DMS53 treated with DMSO at 0.1 percent for 48 hours (cell line): Measurements from ENCODE around the gene ECI1.
A peak's percentile ranks its signal among the peaks of the same experiment; 100 is the strongest.
"Not testable (repeated sequence)": the region's sequence is repeated elsewhere in the genome, so short reads cannot be mapped to it uniquely, and the experiment has no call there.

ENCODE experiments used
- DNase-seq: peaks from one replicate; lab custom pipeline; 2025; ENCODE audit not compliant: unreplicated experiment; lab: John Stamatoyannopoulos, UW

ECI1 gene

GRCh38 chr16:2280461-2280860 lies 29.1 kb upstream of the ECI1 start:
- no peak for DNase-seq

DNA sequence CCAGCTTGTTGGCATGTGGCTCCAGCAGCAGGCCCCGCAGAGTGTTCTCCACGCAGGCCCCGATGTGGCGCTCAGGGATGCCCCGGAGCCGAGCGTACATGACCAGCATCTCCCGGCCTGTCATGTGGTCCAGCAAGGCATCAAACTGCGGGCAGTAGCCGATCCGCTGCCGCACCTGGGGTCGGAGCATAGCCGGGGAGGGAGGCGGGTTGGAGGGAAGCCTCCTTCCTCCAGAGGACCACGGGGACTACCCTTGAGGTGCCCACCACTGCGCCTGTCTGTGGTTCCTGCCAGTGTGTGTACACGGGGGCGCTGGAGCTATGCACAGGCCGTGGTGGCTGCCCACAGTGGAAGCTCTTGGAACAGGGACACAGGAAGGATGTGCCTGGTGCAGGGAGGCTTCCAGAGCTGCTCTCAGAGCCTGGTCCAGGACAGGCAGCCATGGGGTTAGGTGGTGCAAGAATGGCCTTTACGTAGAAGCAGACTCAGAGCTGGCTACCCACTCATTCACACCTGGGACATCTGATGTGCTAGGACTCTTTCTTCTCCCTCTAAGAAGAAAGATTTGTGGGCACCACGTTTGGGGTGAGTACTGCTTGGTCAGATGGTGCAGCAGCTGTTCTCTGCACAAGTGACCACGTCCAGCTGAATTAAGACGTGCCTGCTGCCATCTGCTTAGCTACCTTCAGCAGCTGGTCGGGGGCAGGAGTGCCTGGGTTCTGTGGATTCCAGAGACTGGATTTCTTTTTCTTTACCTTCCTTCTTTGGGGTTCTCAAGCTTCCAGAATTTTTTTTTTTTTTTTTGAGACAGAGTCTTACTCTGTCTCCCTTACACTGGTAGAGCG lies 27.8 kb upstream of the ECI1 start:
- DNase-seq, result no peak

DNA sequence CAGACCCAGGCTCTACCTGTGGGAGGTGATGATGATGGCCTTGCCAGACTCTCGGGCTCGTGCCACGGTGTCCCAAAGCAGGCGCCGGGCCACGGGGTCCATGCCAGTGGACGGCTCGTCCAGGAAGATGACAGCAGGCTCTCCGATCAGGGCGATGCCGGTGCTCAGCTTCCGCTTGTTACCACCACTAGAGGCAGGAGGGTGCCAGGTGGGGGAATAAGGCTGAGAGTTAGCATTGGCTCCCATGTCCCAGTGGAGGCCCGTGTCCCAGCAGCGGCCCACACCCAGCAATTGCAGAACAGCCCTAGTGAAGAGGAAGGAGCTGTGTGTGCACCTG lies 26.9 kb upstream of the ECI1 start:
- no peak for DNase-seq

- DNase-seq, result no peak
These were observed 26.3 kb upstream of the ECI1 start for GRCh38 chr16:2277466-2278271.

DNA sequence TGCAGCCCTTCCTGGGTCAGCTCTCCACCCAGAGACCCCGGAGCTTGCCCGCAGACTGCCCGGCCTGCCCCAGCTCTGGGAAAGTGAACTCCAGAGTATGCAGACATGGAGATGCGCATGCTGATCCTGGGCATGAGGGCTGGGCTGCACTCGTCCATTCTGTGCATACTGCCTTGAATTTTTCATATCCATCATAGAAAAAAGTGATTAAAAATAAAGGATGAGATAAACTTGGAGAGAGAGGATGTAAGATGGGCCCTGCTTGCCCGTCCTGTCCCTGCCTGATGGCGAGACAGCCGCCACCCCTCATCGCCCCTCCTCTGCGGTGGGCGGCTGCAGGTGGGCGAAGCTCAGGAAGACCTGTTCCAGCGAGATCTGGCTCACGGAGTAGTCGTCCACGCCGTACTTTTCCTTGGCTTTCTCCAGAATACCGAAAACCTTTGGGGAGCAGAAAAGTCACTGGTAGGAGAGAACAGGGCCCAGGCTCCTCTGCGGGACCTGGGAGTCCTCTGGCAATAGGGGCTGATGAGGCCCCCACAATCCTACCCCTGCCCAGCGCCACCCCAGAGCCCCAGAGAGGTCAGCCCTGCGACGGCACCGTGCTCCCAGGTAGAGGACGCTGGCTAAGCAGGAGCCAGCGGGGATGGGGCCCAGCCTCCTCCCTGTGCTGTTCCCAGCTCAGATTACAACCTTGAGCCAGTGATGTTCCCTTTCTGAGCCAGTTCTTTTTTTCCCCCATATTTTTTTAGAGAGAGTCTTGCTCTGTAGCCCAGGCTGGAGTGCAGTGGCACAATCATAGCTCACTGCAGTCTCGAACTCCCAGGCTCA lies 25.2 kb upstream of the ECI1 start:
- no peak for DNase-seq

DNA sequence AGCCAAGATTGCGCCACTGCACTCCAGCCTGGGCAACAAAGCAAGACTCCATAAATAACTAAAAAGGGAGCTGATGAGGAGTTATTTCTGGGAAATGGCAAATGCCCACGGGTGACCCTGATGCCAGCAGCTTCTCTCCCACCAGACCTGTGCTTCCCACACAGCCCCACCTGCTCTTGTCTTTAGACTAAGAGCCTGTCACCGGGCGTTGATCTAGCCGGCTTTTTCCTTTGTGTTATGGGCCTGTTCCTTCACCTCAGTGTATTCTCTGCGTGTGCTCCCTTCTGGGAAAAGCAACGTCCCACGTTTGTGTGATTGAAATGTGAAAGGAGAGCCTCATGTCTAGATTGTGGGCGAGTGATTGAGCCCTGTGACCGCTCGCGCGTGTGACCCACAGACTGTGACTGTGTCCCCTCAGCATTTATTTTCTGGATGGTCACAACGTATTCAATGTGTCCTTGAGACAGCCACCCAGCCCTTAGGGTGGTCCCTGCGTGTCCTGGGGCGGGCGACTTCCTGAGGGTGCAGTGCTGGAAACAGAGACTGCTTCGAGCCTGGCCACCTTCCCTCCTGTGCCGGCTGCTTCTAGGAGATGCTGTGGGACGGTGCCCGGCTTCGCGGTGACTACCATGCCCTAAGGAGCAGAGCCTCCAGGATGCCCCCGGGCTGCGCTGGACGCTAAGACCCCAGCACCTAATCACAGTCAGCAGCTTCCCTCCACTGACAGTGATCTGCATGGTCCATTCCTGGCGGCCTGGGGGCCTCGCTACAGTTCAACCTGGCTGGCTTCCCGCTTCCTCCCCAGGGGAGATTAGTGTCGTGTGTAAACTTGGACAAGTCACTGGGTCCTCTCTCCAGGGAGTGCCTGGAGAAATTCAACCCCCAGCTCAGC lies 24.3 kb upstream of the ECI1 start:
- DNase-seq, result no peak

GRCh38 chr16:2273931-2274330 lies 22.5 kb upstream of the ECI1 start:
- no peak for DNase-seq

DNA sequence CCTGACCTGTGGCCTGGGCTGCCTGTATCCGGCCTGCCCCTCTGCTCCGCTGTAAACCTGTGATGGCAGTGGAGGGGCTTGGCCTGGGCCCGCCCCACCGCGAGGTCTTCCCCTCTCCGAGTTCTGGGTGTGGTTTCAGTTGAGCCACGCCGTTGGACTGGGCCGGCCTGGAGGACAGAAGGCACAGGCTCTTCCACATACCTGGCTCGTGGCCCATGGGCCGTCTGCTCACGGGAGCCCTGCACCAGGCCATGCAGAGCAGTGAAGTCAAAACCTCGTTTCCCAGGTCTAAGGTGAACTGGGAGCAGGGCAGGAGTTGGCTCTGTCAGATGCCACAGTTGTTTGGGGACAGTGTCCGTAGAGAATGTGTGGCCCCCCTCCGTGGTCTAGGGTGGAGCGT lies 22.1 kb upstream of the ECI1 start:
- DNase-seq, result no peak

- DNase-seq, result no peak
These were observed 20.6 kb upstream of the ECI1 start for GRCh38 chr16:2271848-2272461.

DNA sequence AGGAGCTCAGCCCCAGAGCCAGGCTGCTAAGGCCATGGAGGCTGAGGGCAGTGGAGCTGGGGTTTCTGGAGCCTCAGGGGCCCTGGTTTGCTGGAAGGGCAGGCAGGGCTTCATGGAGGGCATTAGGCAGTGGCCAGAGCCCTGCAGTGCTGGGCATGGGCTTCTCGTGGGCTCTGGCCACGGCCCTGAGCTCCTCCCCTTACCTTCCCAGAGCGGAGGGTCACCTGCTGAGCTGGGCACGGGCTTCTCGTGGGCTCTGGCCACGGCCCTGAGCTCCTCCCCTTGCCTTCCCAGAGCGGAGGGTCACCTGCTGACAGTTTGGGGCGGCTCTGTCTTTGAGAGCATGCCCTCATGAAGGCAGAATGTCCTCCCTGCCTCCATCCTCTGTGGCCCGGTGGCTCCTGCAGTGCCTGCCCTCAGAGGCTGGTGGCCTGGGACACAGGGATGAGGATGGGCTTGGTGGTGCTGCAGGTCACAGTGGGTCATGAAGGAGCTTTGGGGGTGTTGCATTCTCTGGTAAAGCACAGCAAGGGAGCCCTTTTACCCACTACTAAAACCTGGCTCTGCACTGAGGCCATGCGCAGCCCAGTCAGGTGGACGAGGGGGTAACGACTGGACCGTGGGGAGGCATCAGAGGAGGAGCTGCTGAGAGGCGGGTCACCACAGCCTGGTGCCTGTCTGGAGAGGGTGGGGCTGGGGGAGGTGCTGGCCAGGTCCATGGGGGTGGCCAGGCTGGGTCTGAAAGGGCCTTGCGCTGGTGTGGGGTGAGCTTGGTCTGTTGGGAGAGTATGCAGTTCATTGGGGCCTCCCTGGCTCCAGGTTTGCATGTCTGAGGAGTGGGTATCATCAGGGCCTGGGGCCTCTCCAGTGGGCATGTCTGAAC lies 19.4 kb upstream of the ECI1 start:
- DNase-seq, result no peak

DNA sequence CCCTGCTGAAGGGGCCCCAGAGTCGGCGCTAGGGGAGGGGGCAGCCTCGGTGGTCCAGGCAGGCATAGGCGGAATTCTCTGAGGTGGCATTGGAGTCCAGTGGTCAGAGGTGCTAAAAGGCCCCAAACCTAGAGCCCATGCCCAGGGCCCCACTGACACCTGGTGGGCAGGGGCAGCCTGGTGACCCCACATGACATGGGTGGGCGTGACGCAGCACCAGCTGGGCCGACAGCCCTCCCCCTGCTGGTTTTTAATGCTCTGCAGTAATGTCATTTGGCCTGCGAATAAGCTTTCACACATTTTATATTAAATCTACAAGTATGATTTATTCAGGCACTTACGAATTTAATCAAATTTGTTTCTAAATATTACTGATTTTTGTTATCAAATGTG lies 18.7 kb upstream of the ECI1 start:
- no peak for DNase-seq

GRCh38 chr16:2267913-2268666 lies 16.7 kb upstream of the ECI1 start, which contains the start of gene RNPS1:
TSS of gene RNPS1 (minus strand) at chr16:2268126. CDS start at chr16:2264643, 3,483 bp downstream.
- peak; percentile 84 for DNase-seq

DNA sequence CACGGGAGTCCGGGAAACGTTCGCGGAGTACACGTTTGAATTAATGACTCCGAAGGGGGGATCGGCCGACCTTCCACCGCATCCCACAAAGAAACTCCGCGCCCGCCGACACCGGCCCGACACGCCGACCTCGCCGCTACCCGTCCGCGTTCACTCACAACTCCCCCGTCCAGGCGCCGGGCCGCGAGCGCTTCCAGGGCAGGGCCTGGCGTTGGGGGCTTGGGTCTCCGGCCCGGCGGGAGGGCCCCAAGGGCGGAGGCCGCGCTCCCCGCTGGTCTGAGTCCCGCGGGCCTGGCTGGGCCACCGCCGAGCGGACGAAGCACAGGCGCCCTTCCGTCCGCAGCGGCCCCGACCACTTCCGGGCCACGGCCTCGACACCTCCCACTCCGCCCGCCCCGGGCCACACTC lies 16.1 kb upstream of the ECI1 start:
- DNase-seq, result not testable (repeated sequence)

DNA sequence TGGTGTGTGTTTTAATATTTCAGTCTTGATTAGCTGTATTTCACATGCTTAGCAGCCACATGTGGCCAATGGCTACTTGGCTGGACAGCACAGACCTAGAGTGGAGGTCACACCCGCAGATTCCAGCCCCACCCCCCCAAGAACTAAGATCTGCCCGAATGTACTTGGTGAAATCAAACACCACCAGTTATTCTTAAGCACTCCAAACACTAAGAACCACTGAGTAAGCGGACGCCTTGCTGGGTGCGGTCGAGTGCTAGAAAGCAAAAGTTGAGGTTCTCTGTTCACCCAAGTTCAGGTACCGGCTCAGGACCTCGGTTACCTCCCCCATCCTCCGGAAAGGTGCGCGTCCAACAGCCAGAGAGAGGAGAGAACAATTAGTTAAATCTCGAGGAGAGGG lies 15.5 kb upstream of the ECI1 start:
- DNase-seq, result not testable (repeated sequence)

DNA sequence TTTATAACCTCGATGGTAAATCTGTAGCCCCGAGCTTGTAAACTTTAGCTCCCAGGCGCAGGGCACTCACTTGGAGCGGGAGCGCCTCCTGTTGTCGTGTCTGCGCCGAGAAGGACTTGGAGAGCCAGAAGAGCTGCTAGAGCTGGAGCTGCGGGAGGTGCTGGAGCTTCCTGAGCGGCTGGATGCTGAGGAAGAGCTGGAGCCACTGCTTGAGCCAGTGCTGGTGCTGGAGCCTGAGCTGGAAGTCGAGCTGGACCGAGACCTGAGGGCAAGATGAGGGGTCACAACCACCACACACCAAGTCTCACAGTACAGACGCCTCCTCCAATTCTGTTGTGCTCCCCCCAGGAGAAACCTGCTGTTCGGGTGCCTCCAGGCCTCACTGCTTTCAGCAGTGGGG lies 11.6 kb upstream of the ECI1 start:
- not testable (repeated sequence) for DNase-seq

DNA sequence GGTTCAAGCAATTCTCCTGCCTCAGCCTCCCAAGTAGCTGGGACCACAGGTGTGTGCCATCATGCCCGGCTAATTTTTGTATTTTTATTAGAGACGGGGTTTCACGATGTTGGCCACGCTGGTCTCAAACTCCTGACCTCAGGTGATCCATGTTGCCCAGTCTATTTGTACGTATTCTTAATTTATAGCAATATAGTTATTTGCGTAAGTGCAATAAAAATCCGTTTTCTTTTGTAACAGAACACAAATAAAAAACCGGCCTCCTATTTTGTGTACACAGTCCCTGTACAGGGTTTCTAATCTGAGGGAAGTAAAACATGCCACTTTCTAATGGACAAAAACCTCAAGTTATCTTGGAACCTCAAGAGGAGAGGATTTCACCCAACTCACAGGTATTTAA lies 8.9 kb upstream of the ECI1 start:
- DNase-seq, result no peak

DNA sequence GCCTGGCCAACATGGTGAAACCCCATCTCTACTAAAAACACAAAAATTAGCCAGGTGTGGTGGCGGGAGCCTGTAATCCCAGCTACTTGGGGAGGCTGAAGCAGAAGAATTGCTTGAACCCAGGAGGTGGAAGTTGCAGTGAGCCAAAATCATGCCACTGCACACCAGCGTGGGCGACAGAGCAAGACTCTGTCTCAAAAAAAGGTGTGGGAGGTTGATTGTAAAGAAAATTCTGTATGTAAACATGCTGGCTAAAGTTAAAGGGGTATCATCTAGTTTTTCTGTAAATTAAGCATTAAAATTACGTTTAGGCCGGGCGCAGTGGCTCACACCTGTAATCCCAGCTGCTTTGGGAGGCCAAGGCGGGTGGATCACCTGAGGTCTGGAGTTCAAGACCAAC lies 7.1 kb upstream of the ECI1 start:
- DNase-seq, result not testable (repeated sequence)

DNA sequence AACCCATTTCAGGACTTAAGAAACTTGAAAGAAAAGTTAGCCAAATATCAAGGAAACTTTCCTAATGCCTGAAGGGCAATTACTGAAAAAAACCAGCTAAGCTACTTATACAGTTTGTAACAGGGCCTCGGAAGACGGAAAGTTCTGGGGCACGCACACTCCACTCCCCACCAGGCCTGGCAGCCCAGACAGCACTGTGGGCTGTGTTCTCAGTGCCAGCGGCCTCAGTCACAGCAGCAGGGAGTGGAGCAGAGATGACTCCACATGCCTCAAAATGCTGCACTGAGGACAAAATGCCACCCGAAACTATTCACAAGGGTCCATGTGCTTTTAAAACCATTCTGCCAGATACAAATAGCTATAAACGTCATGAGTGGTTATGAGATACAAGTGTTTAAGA lies 6.3 kb upstream of the ECI1 start:
- DNase-seq, result no peak
